Neural progenitor cell (in vitro differentiated cells): Measurements from ENCODE around the gene TPST1.
"Not testable (repeated sequence)": the region's sequence is repeated elsewhere in the genome, so short reads cannot be mapped to it uniquely, and the experiment has no call there.

ENCODE experiments used
- CTCF ChIP-seq: fragments of 200-600 bp; sonication (generic); IDR thresholded peaks from 2 replicates; pipeline ENCODE4 v1.5.1; 2017; ENCODE audit warnings: antibody characterized with exemption, mild to moderate bottlenecking
- EZH2 ChIP-seq: fragments of 200-600 bp; sonication (generic); IDR thresholded peaks from 2 replicates; pipeline ENCODE4 v1.6.1; 2017; ENCODE audit warnings: antibody characterized with exemption, mild to moderate bottlenecking, moderate library complexity

- TF ChIP-seq CTCF, EZH2: not testable (repeated sequence)
These were observed 30.1 kb upstream of the TPST1 start for GRCh38 chr7:66175006-66175405.
